Measurements from ENCODE around the gene MLNR. TPM values are rescaled to one million over a fixed set of nuclear protein-coding genes. Genes with fewer than 3 reads are reported as not detected.

Gene MLNR
- total and polyA plus RNA-seq, 9 of the 15 experiments (the other 6 are each of a cell fraction or from before 2014, with no cell fraction given), result not detected

DNA sequence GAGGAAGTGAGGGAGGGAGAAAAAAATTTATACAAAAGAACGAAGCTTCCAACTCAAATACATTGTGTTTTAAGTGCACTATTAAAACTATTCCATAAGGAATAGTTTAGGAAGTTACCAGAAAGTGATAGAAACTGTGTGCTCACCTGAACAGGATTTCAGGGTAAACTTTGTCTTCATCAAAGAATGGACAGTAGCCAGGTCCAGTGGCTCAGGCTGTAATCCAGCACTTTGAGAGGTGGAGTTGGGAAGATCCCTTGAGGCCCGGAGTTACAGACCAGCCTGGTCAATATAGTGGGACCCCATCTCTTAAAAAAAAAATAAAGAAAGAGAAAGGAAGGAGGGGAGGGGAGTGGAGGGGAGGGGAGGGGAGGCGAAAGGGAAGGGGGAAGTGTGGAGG lies 14.6 kb downstream of the MLNR start:
- H3K4me1 ChIP-seq (replicated peaks in 1 of 2; ENCODE audit: control insufficient read depth in 2 of 2, insufficient read depth in 2 of 2, low read length in 2 of 2), result no peaks in the 10 kb centered on the region; a peak in 1 of 5 replicates
- H3K79me2 ChIP-seq (ENCODE audit: control insufficient read depth, insufficient read depth, low read length), result no peaks in the 10 kb centered on the region
- H4K20me1 ChIP-seq (replicated peaks; ENCODE audit: control insufficient read depth, insufficient read depth, low read length), result no peaks in the 10 kb centered on the region
- H2AFZ ChIP-seq (ENCODE audit: low read depth, low read length), result no peak overlapping the region
- no peak overlapping the region for H3K27ac ChIP-seq (ENCODE audit: extremely low read depth, low read depth, low read length)
- no peaks in the 10 kb centered on the region for H3K36me3 ChIP-seq (ENCODE audit: control insufficient read depth, insufficient read depth, low read length)
- ATAC-seq (no peak), FAIRE-seq (no peak), DNase-seq (ENCODE audit: extremely low read depth in 1 of 4, low spot score in 3 of 4) (no peak)
- CTCF ChIA-PET (ENCODE audit: low intra/inter-chr PET ratio), result no interaction called here
- no peak for TF ChIP-seq SREBF1 (IDR thresholded peaks at IDR 0.05; ENCODE audit: borderline replicate concordance, low read depth, low read length)
- TF ChIP-seq, protein P1, sequence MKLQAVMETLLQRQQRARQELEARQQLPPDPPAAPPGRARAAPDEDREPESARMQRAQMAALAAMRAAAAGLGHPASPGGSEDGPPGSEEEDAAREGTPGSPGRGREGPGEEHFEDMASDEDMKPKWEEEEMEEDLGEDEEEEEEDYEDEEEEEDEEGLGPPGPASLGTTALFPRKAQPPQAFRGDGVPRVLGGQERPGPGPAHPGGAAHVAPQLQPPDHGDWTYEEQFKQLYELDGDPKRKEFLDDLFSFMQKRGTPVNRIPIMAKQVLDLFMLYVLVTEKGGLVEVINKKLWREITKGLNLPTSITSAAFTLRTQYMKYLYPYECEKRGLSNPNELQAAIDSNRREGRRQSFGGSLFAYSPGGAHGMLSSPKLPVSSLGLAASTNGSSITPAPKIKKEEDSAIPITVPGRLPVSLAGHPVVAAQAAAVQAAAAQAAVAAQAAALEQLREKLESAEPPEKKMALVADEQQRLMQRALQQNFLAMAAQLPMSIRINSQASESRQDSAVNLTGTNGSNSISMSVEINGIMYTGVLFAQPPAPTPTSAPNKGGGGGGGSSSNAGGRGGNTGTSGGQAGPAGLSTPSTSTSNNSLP (IDR thresholded peaks at IDR 0.05; ENCODE audit: borderline replicate concordance, low read depth, low read length), result no peak
- H3K9me1 ChIP-seq (ENCODE audit: control insufficient read depth, insufficient read depth, low read length), result no peaks in the 10 kb centered on the region
- intact Hi-C loops (cut with micrococcal nuclease) (loop anchor here (5.0 kb wide), 1 partner anchor 48 kb away; no protein-coding TSS in a partner anchor), in situ Hi-C loops (cut with MboI) (no loop called here)
- no peaks in the 10 kb centered on the region for H3K27me3 ChIP-seq (ENCODE audit: control insufficient read depth in 2 of 2, insufficient read depth in 2 of 2, low read length in 2 of 2)
- no peak overlapping the region for H3K4me3 ChIP-seq
- H3K9ac ChIP-seq (ENCODE audit: insufficient read depth in 1 of 2, low read depth in 2 of 2, low read length in 2 of 2), result no peak overlapping the region
- no TSS peak for BruUV-seq (replicated peaks)
- POLR2A ChIA-PET, result no interaction called here
- H3K4me2 ChIP-seq (ENCODE audit: insufficient read depth, low read length), result no peak overlapping the region
- 33% methylated on average over 1 of the region's 3 CpGs for WGBS (ENCODE audit: insufficient coverage, low coverage, missing lambda C conversion rate)
- no peaks in the 10 kb centered on the region for H3K9me3 ChIP-seq (replicated peaks; ENCODE audit: control insufficient read depth, insufficient read depth, low read depth, low read length)

DNA sequence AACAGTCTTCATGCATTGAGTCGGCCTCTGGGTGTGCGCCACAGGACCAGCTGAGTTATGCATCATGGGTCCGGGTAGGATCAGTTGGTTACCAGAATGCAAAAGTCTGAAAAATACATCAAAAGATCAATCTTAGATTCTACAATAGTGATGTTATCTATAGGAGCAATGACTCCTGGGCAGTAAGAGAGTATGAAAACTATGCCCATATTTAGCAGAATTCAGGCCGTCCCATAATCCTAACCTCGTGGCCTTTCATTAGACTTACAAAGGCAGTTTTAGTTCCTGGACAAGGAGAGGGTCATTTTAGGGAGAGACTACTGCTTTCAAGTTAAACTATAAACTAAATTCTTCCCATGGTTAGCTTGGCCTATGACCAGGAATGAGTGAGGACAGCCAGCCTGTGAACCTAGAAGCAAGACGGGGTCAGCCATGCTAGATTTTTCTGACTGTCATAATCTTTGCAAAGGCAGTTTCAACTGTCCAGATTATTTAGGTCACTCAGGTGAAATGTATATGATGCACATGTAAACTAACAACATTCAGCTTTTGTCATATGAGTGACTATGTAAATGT lies 15.8 kb downstream of the MLNR start:
- Histone ChIP-seq H3K4me1 (replicated peaks in 1 of 2; ENCODE audit: control insufficient read depth in 2 of 2, insufficient read depth in 2 of 2, low read length in 2 of 2) (no peaks in the 10 kb centered on the region; a peak in 1 of 5 replicates), H3K9me3 (replicated peaks; ENCODE audit: control insufficient read depth, insufficient read depth, low read depth, low read length) (no peaks in the 10 kb centered on the region), H3K27me3 (ENCODE audit: control insufficient read depth in 2 of 2, insufficient read depth in 2 of 2, low read length in 2 of 2) (no peaks in the 10 kb centered on the region), H3K27ac (ENCODE audit: extremely low read depth, low read depth, low read length) (no peak overlapping the region), H3K4me3 (no peak overlapping the region), H3K9me1 (ENCODE audit: control insufficient read depth, insufficient read depth, low read length) (no peaks in the 10 kb centered on the region), H3K9ac (ENCODE audit: insufficient read depth in 1 of 2, low read depth in 2 of 2, low read length in 2 of 2) (no peak overlapping the region), H2AFZ (ENCODE audit: low read depth, low read length) (no peak overlapping the region), H3K4me2 (ENCODE audit: insufficient read depth, low read length) (no peak overlapping the region), H3K36me3 (ENCODE audit: control insufficient read depth, insufficient read depth, low read length) (no peaks in the 10 kb centered on the region), H4K20me1 (replicated peaks; ENCODE audit: control insufficient read depth, insufficient read depth, low read length) (no peaks in the 10 kb centered on the region), H3K79me2 (ENCODE audit: control insufficient read depth, insufficient read depth, low read length) (no peaks in the 10 kb centered on the region)
- ChIA-PET POLR2A (no interaction called here), CTCF (ENCODE audit: low intra/inter-chr PET ratio) (no interaction called here)
- BruUV-seq (replicated peaks), result no TSS peak
- ATAC-seq (no peak), DNase-seq (ENCODE audit: extremely low read depth in 1 of 4, low spot score in 3 of 4) (no peak), FAIRE-seq (no peak)
- 38% methylated on average over 4 of the region's 6 CpGs for WGBS (ENCODE audit: insufficient coverage, low coverage, missing lambda C conversion rate)
- intact Hi-C loops (cut with micrococcal nuclease), result loop anchor here (5.0 kb wide), 1 partner anchor 46 kb away; no protein-coding TSS in a partner anchor
- in situ Hi-C loops (cut with MboI), result no loop called here
- TF ChIP-seq ZNF766 (CRISPR knock-in tag; conservative IDR thresholded peaks at IDR 0.05) (no peak), WHSC1 (IDR thresholded peaks at IDR 0.05; ENCODE audit: low read length) (no peak), HCFC1 (IDR thresholded peaks at IDR 0.05; ENCODE audit: low read depth, low read length) (no peak), SIN3A (IDR thresholded peaks at IDR 0.05; ENCODE audit: borderline replicate concordance in 2 of 2, control insufficient read depth in 1 of 2, low read depth in 2 of 2, low read length in 2 of 2) (no peak), BRF1 (IDR thresholded peaks at IDR 0.05; ENCODE audit: borderline replicate concordance, extremely low read depth, insufficient read length) (no peak), PCBP2 (IDR thresholded peaks at IDR 0.05; ENCODE audit: low read depth, low read length, poor library complexity, severe bottlenecking) (no peak)
- TF ChIP-seq, protein P2, sequence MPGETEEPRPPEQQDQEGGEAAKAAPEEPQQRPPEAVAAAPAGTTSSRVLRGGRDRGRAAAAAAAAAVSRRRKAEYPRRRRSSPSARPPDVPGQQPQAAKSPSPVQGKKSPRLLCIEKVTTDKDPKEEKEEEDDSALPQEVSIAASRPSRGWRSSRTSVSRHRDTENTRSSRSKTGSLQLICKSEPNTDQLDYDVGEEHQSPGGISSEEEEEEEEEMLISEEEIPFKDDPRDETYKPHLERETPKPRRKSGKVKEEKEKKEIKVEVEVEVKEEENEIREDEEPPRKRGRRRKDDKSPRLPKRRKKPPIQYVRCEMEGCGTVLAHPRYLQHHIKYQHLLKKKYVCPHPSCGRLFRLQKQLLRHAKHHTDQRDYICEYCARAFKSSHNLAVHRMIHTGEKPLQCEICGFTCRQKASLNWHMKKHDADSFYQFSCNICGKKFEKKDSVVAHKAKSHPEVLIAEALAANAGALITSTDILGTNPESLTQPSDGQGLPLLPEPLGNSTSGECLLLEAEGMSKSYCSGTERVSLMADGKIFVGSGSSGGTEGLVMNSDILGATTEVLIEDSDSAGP (CRISPR knock-in tag; IDR thresholded peaks at IDR 0.05), result no peak
- TF ChIP-seq, protein P3, sequence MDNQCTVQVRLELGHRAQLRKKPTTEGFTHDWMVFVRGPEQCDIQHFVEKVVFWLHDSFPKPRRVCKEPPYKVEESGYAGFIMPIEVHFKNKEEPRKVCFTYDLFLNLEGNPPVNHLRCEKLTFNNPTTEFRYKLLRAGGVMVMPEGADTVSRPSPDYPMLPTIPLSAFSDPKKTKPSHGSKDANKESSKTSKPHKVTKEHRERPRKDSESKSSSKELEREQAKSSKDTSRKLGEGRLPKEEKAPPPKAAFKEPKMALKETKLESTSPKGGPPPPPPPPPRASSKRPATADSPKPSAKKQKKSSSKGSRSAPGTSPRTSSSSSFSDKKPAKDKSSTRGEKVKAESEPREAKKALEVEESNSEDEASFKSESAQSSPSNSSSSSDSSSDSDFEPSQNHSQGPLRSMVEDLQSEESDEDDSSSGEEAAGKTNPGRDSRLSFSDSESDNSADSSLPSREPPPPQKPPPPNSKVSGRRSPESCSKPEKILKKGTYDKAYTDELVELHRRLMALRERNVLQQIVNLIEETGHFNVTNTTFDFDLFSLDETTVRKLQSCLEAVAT (IDR thresholded peaks at IDR 0.05), result no peak
